ENCODE measurements around the gene TMEM61.
"Not testable (repeated sequence)": the region's sequence is repeated elsewhere in the genome, so short reads cannot be mapped to it uniquely, and the experiment has no call there.

The TMEM61 gene

DNA sequence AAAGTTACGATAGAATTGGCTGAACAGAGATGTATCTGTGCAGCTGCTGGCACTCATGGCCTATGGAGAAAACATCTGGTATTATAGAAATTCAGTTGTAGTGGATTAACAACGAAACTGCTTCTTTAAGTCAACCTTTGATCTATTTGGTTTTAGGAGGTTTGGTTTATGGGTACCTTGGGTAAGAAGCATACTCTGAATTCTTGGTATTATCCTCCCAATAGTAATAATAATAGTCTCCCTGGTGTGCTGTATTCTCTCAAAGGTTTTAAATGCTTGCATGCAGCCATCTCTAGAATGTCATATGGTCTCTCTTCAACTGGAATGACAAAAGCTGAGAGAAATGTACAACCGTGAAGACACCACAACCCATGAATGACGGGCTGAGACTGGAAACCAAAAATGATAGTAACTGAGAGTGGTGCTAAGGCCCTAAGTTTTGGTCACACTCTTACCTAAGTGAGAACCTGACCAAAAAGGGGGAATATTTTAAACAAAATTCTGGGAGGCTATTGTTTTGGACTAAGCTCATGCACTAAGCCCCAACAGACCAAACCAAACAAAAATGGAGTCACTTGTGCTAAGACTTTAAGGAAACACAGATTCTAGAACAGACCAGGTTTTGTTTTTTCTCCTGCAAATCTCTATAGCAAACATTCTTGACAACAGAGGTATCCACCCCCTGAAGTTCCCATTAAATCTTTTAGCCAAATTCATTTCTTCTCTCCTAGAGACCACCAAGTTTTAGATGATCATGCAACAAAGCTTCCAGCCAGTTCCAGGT, 17.6 kb upstream of the TMEM61 start:
- no peak for DNase-seq

DNA sequence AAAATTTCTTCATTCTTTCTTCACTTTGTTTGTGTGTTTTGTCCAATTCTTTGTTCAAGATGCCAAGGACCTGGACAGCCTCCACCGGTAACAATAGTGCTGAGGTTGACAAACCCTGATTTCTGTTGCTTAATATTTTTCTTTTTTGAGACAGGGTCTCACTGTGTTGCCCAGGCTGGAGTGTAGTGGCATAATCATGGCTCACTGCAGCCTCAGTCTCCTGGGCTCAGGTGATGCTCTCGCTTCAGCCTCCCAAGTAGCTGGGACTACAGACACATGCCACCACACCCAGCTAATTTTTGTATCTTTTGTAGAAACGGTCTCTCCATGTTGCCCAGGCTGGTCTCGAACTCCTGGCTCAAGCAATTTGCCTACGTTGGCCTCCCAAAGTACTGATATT, 16.6 kb upstream of the TMEM61 start:
- DNase-seq, result not testable (repeated sequence)

DNA sequence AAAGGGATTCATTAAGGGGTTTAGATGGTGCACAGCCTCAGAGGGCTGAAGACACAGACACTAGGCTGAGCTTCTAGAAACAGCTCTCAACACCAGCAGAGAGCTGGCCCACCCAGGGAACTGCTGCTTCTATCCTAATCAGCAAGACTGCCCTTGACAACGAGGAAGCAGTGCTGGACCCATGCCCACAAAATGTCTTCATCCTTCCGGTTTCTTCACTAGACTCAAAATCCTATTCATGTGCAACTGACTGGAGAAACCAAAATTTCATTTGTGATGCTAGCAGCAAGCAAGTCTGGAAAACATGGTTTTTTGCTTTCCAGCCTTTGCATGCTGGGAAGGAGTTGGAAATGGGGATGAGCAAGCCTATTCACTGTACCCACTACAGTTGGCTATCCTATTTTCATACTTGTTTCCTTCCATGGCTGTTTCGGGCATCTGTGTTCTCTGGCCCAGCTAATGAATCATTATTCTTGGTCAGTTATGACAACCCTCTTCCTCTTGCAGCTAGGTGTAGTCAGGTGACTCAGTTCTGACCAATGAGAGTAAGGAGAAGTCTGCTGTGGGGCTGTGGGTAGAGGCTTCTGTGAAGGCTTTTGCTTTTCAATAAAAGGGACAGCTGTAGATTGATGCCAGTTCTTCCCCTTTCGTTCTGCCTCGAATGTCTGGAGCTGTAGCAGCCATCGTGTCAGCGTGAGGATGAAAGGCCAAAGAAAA, 14.6 kb upstream of the TMEM61 start:
- DNase-seq, result no peak

DNA sequence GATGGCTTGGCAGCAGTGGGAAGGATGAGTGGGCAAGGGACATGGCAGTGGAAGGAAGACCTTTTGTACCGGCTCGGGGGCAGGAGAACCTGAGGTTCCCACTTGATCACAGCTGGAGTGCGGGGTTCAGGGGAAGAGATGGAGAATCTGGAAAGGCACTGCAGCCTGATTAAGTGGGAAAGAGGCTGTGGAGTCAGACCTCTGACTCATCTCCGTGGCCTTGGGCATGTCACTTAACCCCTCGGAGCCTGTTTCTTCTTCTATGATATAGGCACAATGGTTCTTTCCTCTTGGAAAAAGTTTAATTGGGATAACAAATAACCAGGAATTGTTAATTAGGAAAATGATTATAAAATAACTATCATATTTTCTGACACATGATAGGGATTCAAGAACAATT, 13.1 kb upstream of the TMEM61 start:
- DNase-seq, result no peak

DNA sequence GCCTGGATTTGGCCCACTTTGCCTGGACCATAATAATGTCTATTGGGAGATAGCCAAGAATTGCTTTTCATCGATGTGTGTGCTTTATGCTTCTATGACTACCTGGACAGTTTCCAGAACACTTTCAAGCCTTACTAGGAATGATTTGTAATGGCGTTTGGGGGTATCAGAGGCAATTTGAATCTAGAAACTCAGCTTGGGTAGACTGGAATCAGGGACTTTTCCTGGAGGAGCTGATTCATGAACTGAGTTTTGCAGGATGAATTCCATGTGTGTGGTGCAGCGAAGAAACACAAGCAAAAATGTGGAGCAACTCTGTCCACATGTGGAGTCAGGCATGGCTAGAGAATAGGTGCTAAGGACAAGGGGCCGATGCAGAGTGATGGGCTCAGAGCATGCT, 11.9 kb upstream of the TMEM61 start:
- no peak for DNase-seq

DNA sequence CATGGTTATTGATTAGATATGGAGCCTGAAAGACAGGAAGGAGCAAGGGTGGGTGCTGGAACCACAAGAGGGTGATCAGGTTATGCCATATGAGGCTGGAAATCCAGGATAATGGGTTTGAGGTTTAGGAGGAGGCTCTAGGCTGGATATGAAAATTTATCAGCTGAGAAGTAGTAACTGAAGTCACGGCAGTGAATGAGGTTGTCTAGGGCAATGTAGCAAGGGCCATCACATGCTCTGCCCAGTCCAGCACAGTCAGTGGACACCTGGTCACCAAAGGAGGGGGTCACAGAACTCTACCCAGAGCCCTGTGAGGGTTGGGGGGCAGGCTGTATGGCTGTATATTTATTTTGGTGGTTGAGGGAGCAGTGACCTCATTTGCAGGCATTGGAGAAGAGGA, 10.5 kb upstream of the TMEM61 start:
- DNase-seq, result no peak

DNA sequence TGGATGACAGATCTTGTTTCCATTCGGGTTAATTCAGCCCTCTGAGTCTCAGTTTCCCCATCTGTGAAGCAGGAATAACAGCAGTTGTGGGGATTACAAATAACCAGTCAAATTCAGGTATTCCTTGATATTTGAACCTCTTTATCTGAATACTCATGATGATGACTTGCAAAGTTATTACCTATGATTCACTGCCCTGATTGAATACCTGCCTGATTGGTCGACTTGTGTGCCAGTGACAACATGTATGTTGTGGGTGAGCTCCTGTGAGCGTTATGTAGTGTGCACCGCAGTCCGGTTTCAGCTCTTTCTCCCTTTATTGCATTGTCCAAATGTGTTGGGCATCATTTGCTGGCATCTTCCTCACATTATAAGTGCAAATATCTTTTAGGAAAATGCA, 9.5 kb upstream of the TMEM61 start:
- DNase-seq, result no peak

DNA sequence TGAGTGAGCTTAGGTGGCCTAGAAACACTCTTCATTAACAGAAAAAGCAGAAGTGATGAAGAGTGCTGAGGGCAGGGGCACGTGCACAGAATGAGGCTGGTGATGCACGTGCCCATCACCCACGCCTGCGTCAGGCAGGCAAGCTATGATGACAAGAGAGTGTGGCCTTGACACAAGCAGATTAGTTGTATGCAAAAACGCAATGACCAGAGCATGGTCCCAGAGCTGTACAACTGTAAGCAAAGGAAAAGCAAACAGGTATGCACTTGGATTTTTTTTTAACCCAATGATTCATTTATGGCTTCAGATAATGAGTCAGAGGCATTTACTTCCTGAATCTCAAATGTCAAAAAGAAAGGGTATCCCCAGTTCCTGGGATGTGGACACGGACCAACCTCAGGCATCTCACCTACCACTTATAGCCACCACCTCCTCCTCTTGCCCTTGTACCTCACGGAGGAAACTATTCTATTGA, 9.1 kb upstream of the TMEM61 start:
- DNase-seq, result no peak

DNA sequence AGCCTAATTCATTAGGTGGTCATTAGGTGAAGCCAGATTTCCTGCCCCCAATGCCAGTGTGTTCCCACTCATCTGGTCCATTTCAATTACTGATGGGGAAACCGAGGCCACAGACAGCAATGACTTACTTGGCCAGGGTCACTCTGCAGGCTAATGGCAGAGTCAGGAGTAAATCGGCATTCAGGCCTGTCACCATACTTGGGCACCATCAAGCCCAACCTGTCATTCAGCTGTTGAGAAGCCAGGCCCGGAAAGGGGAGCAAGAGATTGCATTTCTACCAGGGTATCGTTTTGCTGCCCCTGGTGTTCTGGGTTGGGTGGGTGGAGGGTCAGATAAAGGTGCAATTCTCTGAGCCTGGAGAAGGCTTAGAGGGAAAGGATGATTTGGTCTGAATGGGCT, 8.0 kb upstream of the TMEM61 start:
- DNase-seq, result no peak

DNA sequence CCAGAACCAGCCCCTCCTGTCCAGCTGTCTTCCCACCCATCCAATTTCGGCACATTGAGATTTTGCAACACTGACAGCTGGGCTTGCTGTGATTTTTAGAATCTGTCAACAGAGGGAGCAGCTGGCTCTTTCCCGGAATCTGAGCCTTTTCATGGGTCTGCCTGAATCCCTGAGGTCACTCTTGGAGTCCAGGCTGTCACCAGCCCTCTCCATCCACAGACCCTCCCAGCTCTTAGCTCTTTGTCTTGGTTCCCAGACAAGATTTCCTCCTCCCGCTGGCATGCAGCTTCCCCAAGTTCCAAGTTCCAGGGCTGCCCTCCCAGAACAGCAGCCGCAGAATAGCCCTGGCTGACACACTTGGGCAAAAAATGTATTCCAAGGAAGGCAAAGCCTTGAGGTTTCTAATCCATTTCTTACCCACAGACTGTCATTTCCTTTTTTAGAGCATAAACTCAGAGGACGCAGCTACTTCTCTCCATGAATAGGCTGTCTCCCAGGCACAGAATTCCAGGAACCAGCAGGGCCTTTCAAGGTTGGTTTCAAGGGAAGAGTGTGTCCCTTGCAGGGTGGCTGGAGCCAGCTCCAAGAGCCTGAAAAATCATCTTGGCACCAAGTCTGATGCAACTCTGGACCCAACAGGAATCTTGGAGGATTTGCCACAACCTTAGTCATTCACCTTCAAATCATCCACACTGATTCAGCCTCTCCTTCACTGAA, 7.1 kb upstream of the TMEM61 start:
- no peak for DNase-seq

DNA sequence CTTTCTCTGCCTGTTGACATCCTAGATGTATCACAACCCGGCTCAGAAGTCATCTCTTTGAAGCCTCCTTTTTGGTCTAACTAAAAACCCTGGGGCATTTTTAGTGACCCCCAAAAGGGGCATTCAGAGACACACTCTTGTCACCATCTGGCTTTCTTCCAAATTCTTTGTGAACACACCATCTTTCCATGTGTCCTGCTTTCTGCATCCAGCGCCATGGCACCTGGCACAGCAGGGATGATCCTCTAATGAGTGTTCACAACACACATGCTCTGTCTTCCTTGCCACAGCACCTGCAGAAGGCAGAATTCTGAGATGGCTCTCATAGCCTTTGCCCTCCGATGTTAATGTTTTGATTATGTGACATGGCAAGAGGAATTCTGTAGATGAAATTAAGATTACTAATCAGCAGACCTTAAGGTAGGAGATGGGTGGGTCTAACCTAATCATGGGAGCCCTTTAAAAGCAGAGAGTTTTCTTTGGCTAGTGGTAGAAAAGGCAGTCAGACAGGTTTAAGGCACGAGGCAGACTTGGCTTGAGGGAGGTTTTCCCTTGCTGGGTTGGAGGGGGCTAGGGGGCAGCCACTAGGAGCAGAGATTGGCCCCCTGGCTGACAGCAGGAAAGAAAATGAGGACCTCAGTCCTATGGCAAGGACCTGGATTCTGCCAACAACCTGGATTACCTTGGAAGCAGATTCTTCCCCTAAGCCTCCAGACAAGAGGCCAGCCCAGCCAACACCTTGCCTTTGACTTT, 4.9 kb upstream of the TMEM61 start:
- no peak for DNase-seq

DNA sequence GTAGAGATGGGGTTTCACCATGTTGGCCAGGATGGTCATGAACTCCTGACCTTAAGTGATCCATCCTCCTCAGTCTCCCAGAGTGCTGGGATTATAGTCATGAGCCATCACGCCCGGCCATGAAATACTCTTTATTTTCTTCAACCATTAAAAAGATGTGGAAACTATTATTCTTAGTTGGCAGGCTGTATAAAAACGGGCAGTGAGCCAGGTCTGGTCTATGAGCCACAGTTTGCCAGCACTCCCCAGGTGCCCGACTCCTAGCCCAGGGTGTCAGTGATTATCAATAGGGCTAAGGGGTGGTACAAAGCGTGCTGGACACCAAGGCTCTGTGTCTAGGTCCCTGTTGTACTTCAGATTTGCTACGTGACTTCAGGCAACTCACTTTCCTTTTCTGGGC, 3.7 kb upstream of the TMEM61 start:
- no peak for DNase-seq

DNA sequence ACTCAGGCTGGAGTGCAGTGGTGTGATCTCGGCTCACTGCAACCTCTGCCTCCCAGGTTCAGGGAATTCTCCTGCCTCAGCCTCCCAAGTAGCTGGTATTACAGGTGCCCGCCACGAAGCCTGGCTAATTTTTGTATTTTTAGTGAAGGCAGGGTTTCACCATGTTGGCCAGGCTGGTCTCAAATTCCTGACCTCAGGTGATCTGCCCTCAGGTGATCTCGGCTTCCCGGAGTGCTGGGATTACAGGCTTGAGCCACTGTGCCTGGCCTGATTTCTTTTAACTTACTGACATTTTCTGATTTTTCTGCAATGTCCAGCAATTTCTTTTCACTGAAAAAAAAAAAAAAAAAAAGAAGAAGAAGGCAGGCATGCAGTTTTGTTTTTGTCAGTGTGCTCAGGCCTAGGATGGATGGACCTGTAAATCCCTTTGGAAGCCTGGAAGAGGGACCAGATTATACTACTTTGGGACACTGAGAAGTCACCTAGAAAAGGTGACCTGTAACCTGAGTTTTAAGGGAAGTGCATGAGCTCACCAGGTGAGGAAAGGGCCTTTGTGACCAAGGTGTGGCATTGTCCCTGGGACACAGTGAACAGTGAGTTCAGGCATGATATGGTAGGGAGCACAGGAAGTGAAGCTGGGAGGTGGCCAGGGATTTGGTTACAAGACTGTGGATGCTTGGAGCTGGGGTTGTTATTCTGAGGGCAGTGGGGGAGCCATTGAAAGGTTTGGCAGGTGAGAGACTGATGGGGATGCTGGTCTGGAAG, 2.7 kb upstream of the TMEM61 start:
- DNase-seq, result no peak

DNA sequence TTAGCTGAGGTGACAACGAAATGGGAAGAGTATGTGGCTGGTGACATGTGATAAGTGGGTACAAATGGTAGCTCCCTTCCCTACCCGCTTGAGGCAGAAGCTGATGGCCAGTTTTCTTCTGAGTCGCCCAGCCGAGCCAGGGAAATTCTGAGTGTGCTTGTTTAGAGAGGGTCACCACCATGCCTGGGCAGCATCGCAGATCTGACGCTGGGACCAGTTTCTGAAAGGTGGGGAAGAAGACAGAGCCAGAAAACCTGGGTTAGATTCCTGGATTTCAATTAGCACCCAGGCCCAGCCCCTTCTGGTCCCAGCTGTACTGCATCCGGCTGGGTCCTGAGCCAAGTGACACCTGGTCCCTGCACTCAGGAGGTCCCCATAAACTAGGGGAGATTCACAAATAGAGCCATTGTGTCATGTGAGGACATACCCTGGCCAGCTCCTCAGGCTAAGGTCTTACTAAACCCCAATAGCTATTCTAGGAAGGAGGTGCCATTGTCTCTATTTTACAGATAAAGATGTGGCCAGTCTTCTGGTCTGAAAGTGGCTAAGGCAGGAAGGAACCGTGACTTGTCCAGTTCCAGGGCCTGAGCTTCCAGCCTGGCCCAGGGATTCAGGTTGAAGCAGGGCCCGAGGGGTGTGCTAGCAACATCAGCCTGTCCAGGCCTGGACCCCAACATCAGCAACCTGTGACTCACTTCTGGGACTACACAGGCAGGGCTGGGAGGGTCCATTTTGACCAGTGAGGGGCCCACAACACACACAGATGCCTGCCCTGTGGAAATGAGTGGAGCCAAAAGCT, 1.7 kb upstream of the TMEM61 start:
- DNase-seq, result no peak

DNA sequence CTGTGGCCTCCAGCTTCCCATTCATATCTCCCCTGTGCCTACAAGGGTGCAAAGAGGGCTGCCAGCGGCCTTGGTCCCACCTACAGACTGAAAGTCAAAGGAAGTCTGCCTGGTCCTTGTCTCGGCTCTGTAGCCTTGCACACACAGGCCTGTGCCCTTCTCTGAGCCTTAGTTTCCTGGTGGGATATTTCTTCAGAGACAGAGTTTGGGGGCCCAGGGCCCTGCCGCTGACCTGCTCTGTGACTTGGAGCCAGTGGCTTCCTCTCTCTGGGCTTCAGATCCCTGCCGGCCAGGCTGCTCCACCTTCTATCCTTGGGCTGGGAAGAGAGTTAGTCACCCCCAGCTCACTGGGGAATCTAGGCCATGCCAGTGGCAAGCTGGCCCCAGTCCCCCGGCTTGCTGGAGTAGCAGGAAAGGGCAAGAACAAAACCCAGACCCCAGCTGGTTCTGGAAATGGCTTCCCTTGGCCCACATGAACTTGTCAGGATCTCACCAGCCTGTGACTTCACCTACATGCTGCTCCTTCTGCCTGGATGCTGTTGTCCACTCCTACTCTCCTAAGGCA, 1.0 kb upstream of the TMEM61 start:
- DNase-seq, result no peak

DNA sequence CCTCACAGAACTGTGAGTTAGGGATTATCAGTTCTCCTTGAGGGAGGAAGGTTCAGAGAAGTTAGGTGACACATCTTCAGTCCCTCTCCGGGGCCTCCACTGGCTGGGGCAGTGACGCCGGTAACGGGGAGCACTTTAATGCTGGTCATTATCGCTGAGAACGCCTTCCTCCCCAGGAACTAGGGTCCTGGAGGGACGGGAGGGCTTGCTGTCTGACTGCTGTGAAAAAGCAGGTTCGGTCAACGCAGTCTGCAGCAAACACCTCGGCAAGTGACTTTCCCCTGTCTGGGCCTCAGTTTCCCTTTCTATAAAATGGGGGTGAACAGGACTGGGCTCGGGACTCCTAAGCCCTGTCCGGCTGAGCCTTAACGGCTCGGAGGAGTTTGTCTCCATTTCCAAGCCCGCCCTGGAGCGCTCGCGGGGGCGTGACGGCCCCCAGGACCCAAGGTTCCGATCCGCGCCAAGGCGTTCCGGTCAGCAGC, 341 bp upstream of the TMEM61 start:
- no peak for DNase-seq

DNA sequence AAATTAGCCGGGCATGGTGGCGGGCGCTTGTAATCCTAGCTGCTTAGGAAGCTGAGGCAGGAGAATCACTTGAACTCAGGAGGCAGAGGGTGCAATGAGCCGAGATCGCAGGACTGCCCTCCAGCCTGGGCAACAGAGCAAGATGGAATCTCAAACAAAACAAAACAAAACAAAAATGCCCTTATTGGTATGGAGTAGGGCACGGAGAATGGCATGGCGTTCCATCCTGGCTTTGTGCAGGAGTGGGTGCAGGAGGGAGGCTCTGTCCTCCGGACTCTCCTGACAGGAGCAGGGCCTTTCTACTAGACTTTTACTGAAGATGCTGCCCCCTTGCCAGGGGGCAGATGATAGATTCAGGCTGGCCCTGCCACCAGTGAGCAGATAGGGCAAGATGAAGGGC, 1.0 kb downstream of the TMEM61 start:
- DNase-seq, result no peak

DNA sequence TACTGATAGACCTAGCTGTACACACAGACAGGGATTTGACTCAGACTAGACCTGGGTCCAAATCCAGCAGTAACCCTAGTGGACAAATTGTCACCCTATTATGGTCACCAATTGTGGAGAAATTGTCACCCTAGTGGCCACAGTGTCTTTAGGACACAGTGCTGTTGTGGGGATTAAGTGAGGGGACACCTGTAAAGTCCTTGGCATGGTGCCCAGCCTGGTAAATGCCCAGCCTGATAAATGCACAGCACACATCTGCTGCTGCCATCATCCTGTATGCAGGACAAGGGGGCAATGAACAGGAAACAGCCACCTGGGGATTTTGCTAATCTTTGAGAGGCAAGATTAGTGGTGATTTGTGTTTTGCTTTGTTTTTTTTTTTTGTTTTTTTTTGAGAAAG, 2.3 kb downstream of the TMEM61 start:
- DNase-seq, result no peak

DNA sequence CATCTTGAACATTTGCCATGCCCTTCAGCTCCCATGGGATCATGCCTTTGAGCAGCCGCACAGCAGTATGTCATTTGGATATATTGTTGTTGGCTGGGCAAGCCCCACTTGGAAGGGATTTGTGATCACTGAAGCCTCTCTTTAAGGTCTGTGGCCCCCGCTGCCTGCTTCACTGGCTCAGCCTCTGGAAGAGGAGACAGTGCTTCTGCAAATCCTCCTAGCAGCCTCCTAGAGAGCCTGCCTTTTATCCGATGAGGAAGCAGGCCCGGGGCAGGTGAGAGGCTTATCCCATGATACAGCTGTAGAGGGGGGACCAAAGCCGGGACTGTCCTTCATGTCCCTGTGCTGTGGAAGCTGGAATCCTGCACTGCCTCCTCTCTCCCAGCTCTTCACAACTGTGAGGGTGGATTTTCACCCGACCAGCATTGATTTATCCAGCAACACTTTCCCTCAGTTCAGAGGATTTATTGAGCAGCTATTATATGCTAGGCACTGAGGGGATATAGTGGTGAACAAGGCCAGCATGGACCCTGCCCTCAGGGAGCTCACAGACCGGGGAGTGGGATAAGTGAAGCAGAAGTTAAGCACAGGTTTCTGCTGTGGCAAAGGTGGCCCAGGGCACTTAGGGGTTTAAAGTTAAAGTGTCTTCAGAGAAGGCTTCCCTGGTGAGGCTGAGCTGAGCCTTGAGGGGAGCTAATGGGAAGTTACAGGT, 3.9 kb downstream of the TMEM61 start:
- DNase-seq, result no peak

DNA sequence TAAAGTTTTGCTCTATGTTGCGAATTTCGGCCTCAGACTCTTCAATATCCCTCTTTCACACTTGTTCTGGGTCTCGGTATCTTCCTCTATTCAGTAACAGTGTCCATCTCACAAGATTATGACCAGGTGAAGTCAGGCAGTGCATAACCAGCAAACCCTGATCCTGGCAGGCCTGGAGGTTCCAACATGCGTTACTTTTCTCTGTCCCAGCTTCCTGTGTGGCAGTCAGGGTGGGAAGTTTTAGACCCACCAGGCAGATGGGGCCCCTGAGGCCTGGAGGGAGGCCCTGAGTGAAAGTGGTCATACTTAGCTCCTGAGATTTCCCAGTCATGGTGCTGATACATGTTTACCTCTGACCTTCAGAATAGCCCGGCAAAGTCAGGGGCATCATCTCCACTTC, 5.1 kb downstream of the TMEM61 start:
- no peak for DNase-seq

Measured in NK-92 treated with Interleukin-12 subunit alpha and Interleukin-12 subunit beta, amount 100 ng/mL, for 24 hours (cell line).